Activated CD4-positive, alpha-beta T cell treated with anti-CD3 and anti-CD28 coated beads for 24 hours (primary cell): ENCODE data around the gene CTNND2.

Source experiments
- DNase-seq, 2 donors: peaks; one replicate each; pipeline ENCODE4 v3.0.0-alpha.2; 2020; ENCODE audit warnings: low read depth in 2 of 2

Gene CTNND2

GRCh38 chr5:11904265-11904906 is at the start of gene CTNND2:
Gene CTNND2, minus strand, starts transcription at chr5:11904446. Its CDS starts 593 bp downstream, at chr5:11903853.
- DNase-seq: no peak

GRCh38 chr5:11946317-11946716 is 42.1 kb upstream of the CTNND2 start:
- DNase-seq: no peak

GRCh38 chr5:11941566-11941965 is 37.3 kb upstream of the CTNND2 start:
- DNase-seq: no peak

- no peak for DNase-seq
These were observed 27.4 kb upstream of the CTNND2 start for GRCh38 chr5:11931638-11932037.

GRCh38 chr5:11928909-11929308 is 24.7 kb upstream of the CTNND2 start:
- DNase-seq: no peak

GRCh38 chr5:11925701-11926100 is 21.5 kb upstream of the CTNND2 start:
- DNase-seq: no peak

- no peak for DNase-seq
These were observed 18.1 kb upstream of the CTNND2 start for GRCh38 chr5:11922394-11922793.

- DNase-seq: no peak
These were observed 14.3 kb upstream of the CTNND2 start for GRCh38 chr5:11918463-11919045.

GRCh38 chr5:11909471-11909870 is 5.2 kb upstream of the CTNND2 start:
- no peak for DNase-seq

GRCh38 chr5:11906497-11906896 is 2.3 kb upstream of the CTNND2 start:
- DNase-seq: no peak

- no peak for DNase-seq
These were observed 960 bp upstream of the CTNND2 start for GRCh38 chr5:11905206-11905605.

GRCh38 chr5:11903614-11904264 is 507 bp downstream of the CTNND2 start:
- DNase-seq: no peak

- no peak for DNase-seq
These were observed 1.1 kb downstream of the CTNND2 start for GRCh38 chr5:11903121-11903613.

GRCh38 chr5:11902201-11902619 is 2.0 kb downstream of the CTNND2 start:
- no peak for DNase-seq

GRCh38 chr5:11898787-11899186 is 5.5 kb downstream of the CTNND2 start:
- no peak for DNase-seq

- DNase-seq: no peak
These were observed 6.5 kb downstream of the CTNND2 start for GRCh38 chr5:11897781-11898180.

- DNase-seq: no peak
These were observed 9.3 kb downstream of the CTNND2 start for GRCh38 chr5:11894992-11895391.

GRCh38 chr5:11892832-11893231 is 11.4 kb downstream of the CTNND2 start:
- no peak for DNase-seq

GRCh38 chr5:11890777-11891176 is 13.5 kb downstream of the CTNND2 start:
- no peak for DNase-seq

- no peak for DNase-seq
These were observed 16.0 kb downstream of the CTNND2 start for GRCh38 chr5:11888221-11888620.

GRCh38 chr5:11878814-11879213 is 25.4 kb downstream of the CTNND2 start:
- DNase-seq: no peak

- no peak for DNase-seq
These were observed 30.7 kb downstream of the CTNND2 start for GRCh38 chr5:11873587-11873986.

- no peak for DNase-seq
These were observed 35.0 kb downstream of the CTNND2 start for GRCh38 chr5:11869203-11869602.
